NCI-H510A (cell line): Measurements from ENCODE around the gene DAZAP2.
"Not testable (repeated sequence)": the region's sequence is repeated elsewhere in the genome, so short reads cannot be mapped to it uniquely, and the experiment has no call there.

Experiments
- DNase-seq: peaks from one replicate; lab custom pipeline; 2025; lab: John Stamatoyannopoulos, UW

DAZAP2 gene

DNA sequence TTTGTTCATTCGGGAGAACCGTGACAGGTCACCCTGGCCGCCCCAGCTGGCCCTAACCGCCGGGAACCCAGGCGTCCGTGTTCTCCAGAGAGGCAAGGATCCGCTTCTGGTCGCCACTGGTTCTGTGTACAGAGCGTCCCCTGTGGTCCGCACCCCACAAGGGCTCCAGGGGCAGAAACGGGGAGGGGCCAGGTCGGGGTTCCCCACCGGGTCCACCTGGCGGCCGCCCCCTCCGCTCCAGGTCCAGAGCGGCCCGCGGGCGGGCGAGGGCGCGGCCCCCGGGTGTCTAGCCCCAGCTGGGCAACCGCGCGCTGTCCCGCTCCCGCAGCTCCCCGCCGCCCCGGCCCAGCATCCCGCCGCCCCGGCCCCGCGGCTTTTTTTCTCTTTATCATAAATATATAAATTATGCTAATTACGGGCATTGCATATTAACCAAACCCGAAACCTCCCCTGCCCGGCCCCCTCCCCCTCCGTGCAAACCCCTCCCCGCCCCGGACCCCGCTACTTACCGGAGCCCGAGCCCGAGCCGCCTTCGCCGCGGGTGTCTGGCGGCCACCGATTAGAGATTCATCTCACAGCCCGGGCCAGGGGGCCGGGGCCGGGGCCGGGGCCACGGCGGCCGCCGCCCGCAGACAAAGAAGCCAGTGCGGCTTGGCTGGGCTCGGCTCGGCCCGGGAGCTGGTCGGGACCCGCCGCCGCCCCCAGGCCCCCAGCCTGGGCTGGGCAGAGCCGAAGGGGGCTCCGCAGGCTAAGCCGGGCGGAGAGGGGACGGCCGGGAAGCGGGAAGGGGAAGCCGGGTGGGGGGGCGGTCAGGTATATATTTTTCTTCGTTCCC is 21.3 kb upstream of the DAZAP2 start:
- DNase-seq = peak; percentile 17

- DNase-seq = peak; percentile 66
Measured at GRCh38 chr12:51217968-51218606, 20.5 kb upstream of the DAZAP2 start, which contains the start of gene POU6F1. Gene POU6F1 (minus strand): TSS chr12:51218062. CDS start chr12:51206836, 11,226 bp downstream.

- DNase-seq = peak; percentile 16
Measured at GRCh38 chr12:51218607-51219161, 19.9 kb upstream of the DAZAP2 start.

DNA sequence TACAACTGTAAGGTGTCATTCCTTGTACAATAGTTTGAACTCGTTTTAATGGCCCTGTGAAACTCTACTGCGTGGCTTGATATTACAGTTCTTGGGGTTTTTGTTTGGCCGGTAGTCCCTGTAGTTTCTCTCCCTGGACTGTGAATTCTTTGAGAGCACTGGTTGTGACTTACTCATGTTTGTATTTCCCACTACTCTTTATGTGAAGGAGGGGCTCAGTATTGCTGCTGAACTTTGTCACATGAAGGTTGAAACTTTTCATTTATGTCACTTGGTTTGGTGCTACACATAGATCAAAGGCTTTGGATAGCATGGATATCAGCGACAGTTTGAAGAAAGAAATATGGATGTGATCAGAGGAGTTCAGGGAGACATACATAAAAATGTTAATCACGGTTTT is 19.3 kb upstream of the DAZAP2 start:
- DNase-seq = no peak

DNA sequence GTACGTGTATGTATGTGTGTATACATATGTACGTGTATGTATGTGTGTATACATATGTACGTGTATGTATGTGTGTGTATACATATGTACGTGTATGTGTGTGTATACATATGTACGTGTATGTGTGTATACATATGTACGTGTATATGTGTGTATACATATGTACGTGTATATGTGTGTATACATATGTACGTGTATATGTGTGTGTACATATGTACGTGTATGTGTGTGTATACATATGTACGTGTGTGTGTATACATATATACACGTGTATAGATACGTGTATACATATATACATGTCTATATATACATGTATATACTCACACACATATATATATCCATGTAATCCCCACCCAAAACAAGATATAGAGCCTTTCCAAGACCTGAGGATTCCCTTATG is 18.8 kb upstream of the DAZAP2 start:
- not testable (repeated sequence) for DNase-seq

GRCh38 chr12:51222461-51222860 is 16.2 kb upstream of the DAZAP2 start:
- DNase-seq = no peak

DNA sequence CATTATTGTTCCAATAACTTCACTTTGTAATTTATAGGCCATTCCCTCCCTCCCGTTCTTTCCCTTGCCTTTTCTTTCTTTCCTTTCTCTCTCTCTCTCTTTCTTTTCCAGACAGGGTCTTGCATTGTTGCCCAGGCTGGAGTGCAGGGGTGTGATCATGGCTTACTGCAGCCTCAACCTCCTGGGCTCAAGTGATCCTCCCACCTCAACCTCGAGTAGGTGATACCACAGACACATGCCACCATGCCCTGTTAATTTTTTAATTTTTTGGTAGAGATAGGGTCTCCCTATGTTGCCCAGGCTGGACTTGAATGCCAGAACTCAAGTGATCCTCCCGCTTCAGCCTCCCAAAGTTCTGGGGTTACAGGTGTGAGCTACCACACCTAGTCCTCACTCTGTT is 14.0 kb upstream of the DAZAP2 start:
- DNase-seq = no peak

DNA sequence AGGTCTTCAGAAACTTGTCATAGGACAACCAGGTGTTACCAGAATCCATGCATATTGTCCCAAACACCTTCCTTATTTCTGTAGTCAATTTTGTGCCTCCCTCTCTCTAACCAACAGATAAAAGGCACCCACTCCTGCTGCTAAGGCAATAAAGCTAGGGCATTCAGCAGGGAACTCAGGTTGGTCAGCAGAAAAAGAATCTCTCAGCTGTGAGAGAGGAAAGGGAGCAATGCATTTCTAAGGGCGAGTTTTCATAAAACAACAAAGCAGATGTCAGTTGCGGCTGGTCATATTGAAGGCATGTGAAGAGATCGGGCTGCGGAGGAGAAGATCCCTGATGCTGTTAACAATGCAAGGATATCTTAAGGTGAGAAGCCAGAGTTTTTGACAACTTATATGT is 13.4 kb upstream of the DAZAP2 start:
- no peak for DNase-seq

DNA sequence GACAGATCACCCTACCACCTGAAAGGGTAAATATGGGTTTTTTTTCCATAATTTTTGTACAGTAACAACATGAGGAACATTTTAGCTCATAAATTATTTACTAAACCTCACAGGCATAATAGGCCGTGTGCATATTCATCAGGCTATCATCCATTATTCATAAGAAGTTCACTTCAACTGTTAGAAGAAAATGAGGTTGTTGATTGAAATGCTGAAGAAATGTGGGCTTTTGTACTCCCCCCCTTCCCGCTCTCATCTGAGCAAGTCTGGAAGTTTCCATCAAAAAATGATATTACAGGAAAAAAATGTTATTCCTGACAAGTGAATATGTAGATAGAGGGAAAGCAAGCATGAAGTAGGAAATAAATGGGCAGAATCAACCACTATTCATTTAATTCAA is 12.9 kb upstream of the DAZAP2 start:
- DNase-seq = no peak

DNA sequence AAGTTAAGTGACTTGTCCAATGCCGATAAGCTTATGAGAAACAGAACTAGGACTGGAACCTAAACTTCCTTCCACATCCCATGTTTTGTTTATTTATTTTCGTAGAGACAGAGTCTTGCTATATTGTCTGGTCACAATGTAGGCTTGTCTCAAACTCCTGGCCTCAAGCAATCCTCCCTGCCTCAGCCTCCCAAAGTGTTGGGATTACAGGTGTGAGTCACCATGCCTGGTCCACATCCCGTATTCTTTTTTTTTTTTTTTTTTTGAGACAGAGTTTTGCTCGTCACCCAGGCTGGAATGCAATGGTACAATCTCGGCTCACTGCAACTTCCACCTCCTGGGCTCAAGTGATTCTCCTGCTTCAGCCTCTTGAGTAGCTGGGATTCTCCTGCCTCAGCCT is 11.5 kb upstream of the DAZAP2 start:
- not testable (repeated sequence) for DNase-seq

DNA sequence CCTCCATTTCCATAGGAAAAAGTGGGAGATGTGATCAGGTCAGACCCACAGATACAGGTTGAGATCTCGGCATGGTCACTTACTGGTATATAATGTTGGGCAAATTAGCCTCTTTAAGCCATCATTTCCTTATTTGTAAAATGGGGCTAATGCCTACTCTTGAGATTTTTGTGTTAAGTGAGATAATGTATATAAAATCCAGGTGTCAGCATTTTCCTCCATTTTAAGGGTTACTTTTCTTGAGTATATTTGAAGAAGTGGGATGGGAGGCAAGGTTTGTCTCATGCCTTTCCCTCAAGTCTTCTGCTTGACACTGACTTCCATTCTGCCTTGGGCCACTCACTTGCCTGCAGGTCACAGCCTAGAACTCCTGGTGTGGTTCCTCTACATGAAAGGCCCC is 10.7 kb upstream of the DAZAP2 start:
- no peak for DNase-seq

DNA sequence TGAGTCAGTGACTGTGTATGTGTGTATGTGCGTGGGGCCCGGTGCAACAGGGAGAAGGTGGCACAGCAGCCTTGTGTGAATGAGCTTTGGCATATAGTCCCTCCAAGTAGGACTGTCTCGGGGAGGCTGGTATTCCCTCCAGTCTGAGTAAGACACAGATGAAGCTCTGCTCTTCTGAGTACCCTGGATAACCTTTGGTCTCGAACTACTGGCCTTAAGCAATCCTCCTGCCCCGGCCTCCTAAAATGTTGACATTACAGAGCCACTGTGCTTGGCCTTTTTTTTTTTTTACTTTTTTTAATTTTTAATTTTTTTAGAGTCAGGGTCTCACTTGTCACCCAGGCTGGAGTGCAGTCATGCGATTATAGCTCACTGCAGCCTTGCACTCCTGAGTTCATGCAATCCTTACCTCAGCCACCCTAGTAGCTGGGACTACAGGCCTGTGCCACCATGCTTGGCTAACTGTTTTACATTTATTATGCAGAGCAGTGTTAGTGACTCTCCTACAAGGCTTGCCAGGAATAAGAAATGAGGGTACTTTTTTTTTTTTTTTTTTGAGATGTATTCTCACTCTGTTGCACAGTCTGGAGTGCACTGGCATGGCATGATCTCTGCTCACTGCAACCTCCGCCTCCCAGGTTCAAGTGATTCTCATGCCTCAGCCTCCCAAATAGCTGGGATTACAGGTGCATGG is 9.4 kb upstream of the DAZAP2 start:
- DNase-seq = no peak

DNA sequence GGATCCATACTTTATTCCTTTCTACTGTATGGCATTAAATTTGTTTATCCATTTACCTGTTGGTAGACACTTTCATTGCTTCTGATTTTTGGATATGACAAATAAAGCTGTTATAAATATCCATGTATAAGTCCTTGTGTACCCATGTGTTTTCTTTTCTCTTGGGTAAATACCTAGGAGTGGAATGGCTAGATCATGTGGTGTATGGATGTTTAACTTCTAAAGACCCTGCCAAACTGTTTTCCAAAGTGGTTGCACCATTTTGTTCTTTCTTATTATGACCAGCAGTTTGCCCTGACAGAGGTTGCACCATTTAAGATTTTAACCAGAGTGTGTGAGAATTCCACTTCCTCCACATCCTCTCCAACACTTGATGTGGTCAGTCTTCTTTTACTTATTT is 6.0 kb upstream of the DAZAP2 start:
- DNase-seq = no peak

DNA sequence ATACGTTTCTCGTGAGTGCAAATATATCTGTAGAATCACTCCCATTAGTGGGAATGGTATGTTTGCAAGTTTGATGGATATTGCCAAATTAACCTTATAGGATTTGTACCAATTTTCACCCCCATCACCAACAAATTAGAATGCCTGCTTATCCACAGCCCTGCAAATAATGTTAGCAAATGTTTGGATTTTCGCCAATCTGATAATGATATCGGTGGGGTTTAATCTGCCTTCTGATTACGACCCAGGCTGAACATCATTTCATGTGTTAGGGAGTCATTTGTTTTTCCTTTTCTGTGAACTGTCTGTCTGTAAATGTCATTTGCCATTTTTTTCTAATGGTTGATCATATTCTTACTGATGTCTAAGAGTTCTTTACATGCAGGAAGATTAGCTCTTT is 4.1 kb upstream of the DAZAP2 start:
- DNase-seq = no peak

DNA sequence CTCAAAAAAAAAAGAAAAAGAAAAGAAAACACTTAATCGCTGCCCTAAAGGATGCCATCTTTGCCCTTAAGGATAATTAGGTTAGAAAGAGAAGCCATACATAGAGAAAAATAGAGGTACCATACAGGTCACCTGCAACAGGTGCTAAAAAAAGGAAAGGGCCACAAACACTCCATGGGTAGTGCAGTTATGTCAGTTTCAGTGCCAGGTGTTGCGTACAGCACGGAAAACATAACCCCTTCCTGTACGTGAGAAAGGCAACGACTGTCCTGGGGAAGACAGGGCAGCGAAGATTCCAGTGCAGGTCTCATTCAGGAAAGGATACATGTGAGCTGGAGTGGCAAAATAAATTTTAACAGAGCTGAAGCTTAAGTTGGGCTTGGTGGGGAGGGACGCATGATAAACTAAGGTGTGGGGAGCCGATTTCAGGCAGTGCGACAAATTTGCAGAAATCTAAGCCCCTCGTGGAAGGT is 553 bp upstream of the DAZAP2 start:
- peak; percentile 17 for DNase-seq

GRCh38 chr12:51240971-51241370 is 2.3 kb downstream of the DAZAP2 start:
- no peak for DNase-seq

GRCh38 chr12:51242120-51242519 is 3.5 kb downstream of the DAZAP2 start:
- DNase-seq = no peak

GRCh38 chr12:51242876-51243275 is 4.2 kb downstream of the DAZAP2 start:
- DNase-seq = no peak

- no peak for DNase-seq
Measured at GRCh38 chr12:51244269-51244668, 5.6 kb downstream of the DAZAP2 start.

DNA sequence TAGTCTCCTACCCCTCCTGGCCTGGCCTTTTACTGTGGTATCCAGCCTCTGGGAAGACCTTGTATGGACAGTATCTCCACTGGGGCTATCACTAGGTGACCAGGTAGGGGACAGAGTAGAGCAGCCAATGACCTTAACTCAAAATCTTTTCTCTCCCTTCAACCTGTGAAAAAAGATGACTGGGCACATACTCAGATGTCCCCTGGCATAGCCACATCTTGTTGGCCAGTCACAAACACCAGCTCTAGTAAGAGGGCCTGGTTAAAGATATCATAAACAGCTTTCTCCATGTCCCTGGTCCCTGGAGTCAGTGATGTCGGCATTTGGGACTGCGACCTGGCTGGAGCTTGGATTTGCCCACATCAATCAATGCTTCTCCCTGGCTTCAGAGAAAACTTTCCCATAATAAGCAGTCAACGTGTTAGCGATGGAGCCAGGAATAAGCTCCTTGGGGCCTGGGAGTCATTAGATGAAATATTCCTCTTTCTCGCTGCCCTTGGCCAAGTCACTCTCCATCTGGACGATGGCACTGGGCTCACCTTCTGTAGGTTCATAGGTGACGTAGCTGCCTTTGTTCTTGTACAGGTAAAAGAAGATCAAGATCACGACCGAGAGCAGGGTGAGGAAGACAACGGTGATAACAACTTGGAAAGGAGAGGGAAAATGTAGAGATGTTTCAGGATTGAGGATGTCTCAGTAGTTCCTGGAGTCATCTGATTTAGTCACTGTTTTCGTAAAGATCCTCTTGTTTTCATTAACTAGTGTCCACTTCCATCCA is 7.0 kb downstream of the DAZAP2 start:
- DNase-seq = no peak

DNA sequence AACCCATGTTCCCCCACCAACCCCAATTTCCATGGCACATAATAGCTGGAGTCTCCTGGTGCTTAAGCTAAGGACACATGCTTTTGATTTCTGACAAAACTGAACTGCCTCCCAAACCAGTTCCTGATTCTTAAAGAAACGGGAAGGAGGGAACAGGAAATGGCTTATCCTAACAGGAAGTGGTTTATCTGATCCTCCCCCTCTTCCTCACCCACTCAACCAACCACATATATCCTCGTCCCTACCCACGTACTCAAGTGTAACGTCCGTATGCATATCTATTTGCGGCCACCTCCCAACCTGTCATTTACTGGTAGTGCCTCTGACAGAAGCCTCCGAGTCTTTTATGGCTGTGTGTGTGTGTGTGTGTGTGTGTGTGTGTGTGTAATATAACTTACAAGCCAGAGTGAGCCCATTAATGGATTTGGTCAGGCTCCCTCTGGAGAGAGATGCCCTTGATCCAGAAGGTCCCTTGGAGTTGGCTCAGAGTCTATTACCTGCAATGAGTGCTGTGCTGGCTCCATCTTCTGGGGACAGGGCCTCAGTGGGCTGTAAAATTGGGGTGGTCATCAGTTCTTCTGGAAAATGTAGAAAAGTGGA is 7.7 kb downstream of the DAZAP2 start:
- DNase-seq = no peak
